Measurements from ENCODE around the gene CA10. TPM values are rescaled to one million over a fixed set of nuclear protein-coding genes. Genes with fewer than 3 reads are reported as not detected.

Gene CA10
- total and polyA plus RNA-seq, 2 donors (not counting 1 experiment from before 2014, with no cell fraction given) = not detected

DNA sequence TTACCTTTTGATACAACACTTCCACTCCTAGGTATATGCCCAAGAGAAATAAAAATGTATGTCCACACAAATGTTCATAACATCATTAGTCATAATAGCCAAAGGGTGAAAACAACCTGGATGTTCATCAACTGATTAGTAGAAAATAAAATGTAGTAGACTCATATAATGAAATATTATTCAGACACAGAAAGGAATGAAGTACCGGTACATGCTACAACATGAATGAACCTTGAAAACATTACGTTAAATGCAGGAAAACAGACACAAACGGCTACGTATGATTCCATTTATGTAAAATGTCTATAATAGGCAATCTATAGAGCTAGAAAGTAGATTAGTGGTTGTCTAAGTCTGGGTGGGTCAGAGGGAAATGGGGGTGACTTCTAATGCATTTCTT is 358.5 kb downstream of the CA10 start:
- DNase-seq = no peak
- ChIA-PET POLR2A (no interaction called here), CTCF (no interaction called here)
- no peaks in the 10 kb centered on the region for H3K27me3 Mint-ChIP-seq
- no peak overlapping the region for H3K27ac ChIP-seq (ENCODE audit: low read length in 2 of 2)
- H3K79me2 ChIP-seq (ENCODE audit: control insufficient read depth, insufficient read depth, low read length) = no peaks in the 10 kb centered on the region
- WGBS (ENCODE audit: insufficient coverage) = no CpG with 5 or more reads among the region's 4 CpGs
- H3K4me1 ChIP-seq (ENCODE audit: control insufficient read depth in 2 of 2, insufficient read depth in 2 of 2, low read length in 2 of 2) = no peaks in the 10 kb centered on the region
- no peak overlapping the region for H3K27ac Mint-ChIP-seq
- no peak for TF ChIP-seq EZH2 (IDR thresholded peaks at IDR 0.05; ENCODE audit: borderline replicate concordance, insufficient read depth, low read depth, low read length, poor library complexity, severe bottlenecking)
- TF ChIP-seq, protein P1, sequence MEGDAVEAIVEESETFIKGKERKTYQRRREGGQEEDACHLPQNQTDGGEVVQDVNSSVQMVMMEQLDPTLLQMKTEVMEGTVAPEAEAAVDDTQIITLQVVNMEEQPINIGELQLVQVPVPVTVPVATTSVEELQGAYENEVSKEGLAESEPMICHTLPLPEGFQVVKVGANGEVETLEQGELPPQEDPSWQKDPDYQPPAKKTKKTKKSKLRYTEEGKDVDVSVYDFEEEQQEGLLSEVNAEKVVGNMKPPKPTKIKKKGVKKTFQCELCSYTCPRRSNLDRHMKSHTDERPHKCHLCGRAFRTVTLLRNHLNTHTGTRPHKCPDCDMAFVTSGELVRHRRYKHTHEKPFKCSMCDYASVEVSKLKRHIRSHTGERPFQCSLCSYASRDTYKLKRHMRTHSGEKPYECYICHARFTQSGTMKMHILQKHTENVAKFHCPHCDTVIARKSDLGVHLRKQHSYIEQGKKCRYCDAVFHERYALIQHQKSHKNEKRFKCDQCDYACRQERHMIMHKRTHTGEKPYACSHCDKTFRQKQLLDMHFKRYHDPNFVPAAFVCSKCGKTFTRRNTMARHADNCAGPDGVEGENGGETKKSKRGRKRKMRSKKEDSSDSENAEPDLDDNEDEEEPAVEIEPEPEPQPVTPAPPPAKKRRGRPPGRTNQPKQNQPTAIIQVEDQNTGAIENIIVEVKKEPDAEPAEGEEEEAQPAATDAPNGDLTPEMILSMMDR (IDR thresholded peaks at IDR 0.05) = no peak
- ATAC-seq (ENCODE audit: low read depth) = no peak
- no peaks in the 10 kb centered on the region for H4K20me1 ChIP-seq (ENCODE audit: control insufficient read depth, insufficient read depth, low read length, poor library complexity, severe bottlenecking)
- no peak overlapping the region for H3K4me3 ChIP-seq (ENCODE audit: control extremely low read depth in 1 of 5, extremely low read depth in 1 of 5, insufficient read depth in 1 of 5, low read depth in 2 of 5, low read length in 4 of 5)
- no peaks in the 10 kb centered on the region for H3K9me3 Mint-ChIP-seq (ENCODE audit: insufficient read depth)
- no peak overlapping the region for H3K9ac ChIP-seq (ENCODE audit: low read length)
- H3K4me1 Mint-ChIP-seq = no peaks in the 10 kb centered on the region
- H3K4me3 Mint-ChIP-seq = no peak overlapping the region
- intact Hi-C loops (cut with micrococcal nuclease) = no loop called here
- no peaks in the 10 kb centered on the region for H3K27me3 ChIP-seq (replicated peaks in 1 of 4; ENCODE audit: control extremely low read depth in 1 of 4, control insufficient read depth in 3 of 4, insufficient read depth in 4 of 4, low read length in 3 of 4)
- peaks cover 0 to 6% (median 0%) of the 10 kb centered on the region in 3 donors for H3K9me3 ChIP-seq (ENCODE audit: control extremely low read depth in 1 of 3, control insufficient read depth in 2 of 3, insufficient read depth in 1 of 3, low read length in 2 of 3)
- H2AFZ ChIP-seq (ENCODE audit: insufficient read depth, low read depth, low read length, poor library complexity, severe bottlenecking) = no peak overlapping the region
- H3K4me2 ChIP-seq (replicated peaks; ENCODE audit: low read depth, low read length, poor library complexity, severe bottlenecking) = no peak overlapping the region
- H3K36me3 ChIP-seq (replicated peaks in 1 of 2; ENCODE audit: control extremely low read depth in 1 of 2, control insufficient read depth in 1 of 2, extremely low read depth in 1 of 2, insufficient read depth in 2 of 2, low read length in 1 of 2) = no peaks in the 10 kb centered on the region

DNA sequence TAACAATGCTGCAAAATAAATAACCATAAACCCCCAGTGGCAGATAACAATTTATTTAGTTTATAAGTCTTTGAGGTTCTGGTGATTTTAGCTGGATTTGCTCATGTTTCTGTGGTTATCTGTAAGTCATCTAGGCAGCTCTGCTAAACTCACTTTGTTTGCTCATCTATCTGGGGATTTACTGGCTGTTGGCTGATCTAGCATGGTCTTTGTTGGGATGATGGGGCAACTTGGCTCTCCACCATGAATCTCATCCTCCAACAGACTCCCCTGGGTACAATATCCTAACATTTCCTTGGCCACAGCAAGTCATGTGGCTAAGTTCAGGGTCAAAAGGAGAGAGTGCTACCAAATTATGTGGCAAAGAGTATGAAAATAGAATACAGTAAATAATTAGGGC is 359.3 kb downstream of the CA10 start:
- no peaks in the 10 kb centered on the region for H3K4me1 Mint-ChIP-seq
- POLR2A ChIA-PET = no interaction called here
- no peak overlapping the region for H3K4me3 Mint-ChIP-seq

More for the DNA sequence above, 359.3 kb downstream of the CA10 start:
- no peaks in the 10 kb centered on the region for H3K36me3 ChIP-seq (replicated peaks in 1 of 2; ENCODE audit: control extremely low read depth in 1 of 2, control insufficient read depth in 1 of 2, extremely low read depth in 1 of 2, insufficient read depth in 2 of 2, low read length in 1 of 2)
- Mint-ChIP-seq H3K27ac (no peak overlapping the region), H3K27me3 (no peaks in the 10 kb centered on the region), H3K9me3 (ENCODE audit: insufficient read depth) (no peaks in the 10 kb centered on the region)
- CTCF ChIA-PET = no interaction called here
- no peak overlapping the region for H2AFZ ChIP-seq (ENCODE audit: insufficient read depth, low read depth, low read length, poor library complexity, severe bottlenecking)
- peaks cover 0 to 6% (median 0%) of the 10 kb centered on the region in 3 donors for H3K9me3 ChIP-seq (ENCODE audit: control extremely low read depth in 1 of 3, control insufficient read depth in 2 of 3, insufficient read depth in 1 of 3, low read length in 2 of 3)
- H3K27me3 ChIP-seq (replicated peaks in 1 of 4; ENCODE audit: control extremely low read depth in 1 of 4, control insufficient read depth in 3 of 4, insufficient read depth in 4 of 4, low read length in 3 of 4) = no peaks in the 10 kb centered on the region
- no peaks in the 10 kb centered on the region for H3K4me1 ChIP-seq (ENCODE audit: control insufficient read depth in 2 of 2, insufficient read depth in 2 of 2, low read length in 2 of 2)
- intact Hi-C loops (cut with micrococcal nuclease) = no loop called here
- no peak for TF ChIP-seq EZH2 (IDR thresholded peaks at IDR 0.05; ENCODE audit: borderline replicate concordance, insufficient read depth, low read depth, low read length, poor library complexity, severe bottlenecking)
- TF ChIP-seq, protein P1 (IDR thresholded peaks at IDR 0.05) = no peak
- H3K4me3 ChIP-seq (ENCODE audit: control extremely low read depth in 1 of 5, extremely low read depth in 1 of 5, insufficient read depth in 1 of 5, low read depth in 2 of 5, low read length in 4 of 5) = no peak overlapping the region
- H3K9ac ChIP-seq (ENCODE audit: low read length) = no peak overlapping the region
- DNase-seq (no peak), ATAC-seq (ENCODE audit: low read depth) (no peak)
- no peak overlapping the region for H3K4me2 ChIP-seq (replicated peaks; ENCODE audit: low read depth, low read length, poor library complexity, severe bottlenecking)
- no peak overlapping the region for H3K27ac ChIP-seq (ENCODE audit: low read length in 2 of 2)
- H3K79me2 ChIP-seq (ENCODE audit: control insufficient read depth, insufficient read depth, low read length) = no peaks in the 10 kb centered on the region
- H4K20me1 ChIP-seq (ENCODE audit: control insufficient read depth, insufficient read depth, low read length, poor library complexity, severe bottlenecking) = no peaks in the 10 kb centered on the region
